HG03378 (cell line): ENCODE measurements around the gene UQCRC1.

Source experiments
- ATAC-seq: cut with Tn5 transposase; IDR thresholded peaks from one replicate; pipeline ENCODE4 v1.9.1; 2021; ENCODE audit warnings: mild to moderate bottlenecking, moderate library complexity; ENCODE audit not compliant: unreplicated experiment

The UQCRC1 gene

GRCh38 chr3:48609088-48610005 is at the start of gene UQCRC1:
UQCRC1 (minus strand) TSS chr3:48609646; CDS start chr3:48609620, 26 bp downstream.
- ATAC-seq, result peak; percentile 93

- no peak for ATAC-seq
Measured at GRCh38 chr3:48656841-48657281, 47.4 kb upstream of the UQCRC1 start.

GRCh38 chr3:48656061-48656840 is 46.8 kb upstream of the UQCRC1 start:
- peak; percentile 47 for ATAC-seq

- ATAC-seq, result no peak
Measured at GRCh38 chr3:48655606-48656005, 46.2 kb upstream of the UQCRC1 start.

- no peak for ATAC-seq
Measured at GRCh38 chr3:48655063-48655462, 45.6 kb upstream of the UQCRC1 start.

- ATAC-seq, result no peak
Measured at GRCh38 chr3:48652923-48653715, 43.7 kb upstream of the UQCRC1 start.

- no peak for ATAC-seq
Measured at GRCh38 chr3:48651771-48652170, 42.3 kb upstream of the UQCRC1 start.

- no peak for ATAC-seq
Measured at GRCh38 chr3:48650723-48651122, 41.3 kb upstream of the UQCRC1 start.

GRCh38 chr3:48648188-48648850 is 38.9 kb upstream of the UQCRC1 start:
- ATAC-seq, result no peak

GRCh38 chr3:48647714-48648113 is 38.3 kb upstream of the UQCRC1 start:
- ATAC-seq, result no peak

- no peak for ATAC-seq
Measured at GRCh38 chr3:48644898-48645760, 35.7 kb upstream of the UQCRC1 start.

GRCh38 chr3:48642605-48643004 is 33.2 kb upstream of the UQCRC1 start:
- no peak for ATAC-seq

GRCh38 chr3:48641396-48641795 is 31.9 kb upstream of the UQCRC1 start:
- no peak for ATAC-seq

- ATAC-seq, result no peak
Measured at GRCh38 chr3:48639944-48640606, 30.6 kb upstream of the UQCRC1 start.

GRCh38 chr3:48637305-48637704 is 27.9 kb upstream of the UQCRC1 start:
- ATAC-seq, result no peak

- no peak for ATAC-seq
Measured at GRCh38 chr3:48636149-48636655, 26.8 kb upstream of the UQCRC1 start.

GRCh38 chr3:48635222-48636021 is 26.0 kb upstream of the UQCRC1 start, which contains the start of gene SLC26A6:
SLC26A6 (minus strand) TSS chr3:48635461; CDS start chr3:48635393, 68 bp downstream.
- peak; percentile 74 for ATAC-seq
